22Rv1 (cell line): ENCODE measurements around the gene SLC51B.
"Not testable (repeated sequence)": the region's sequence is repeated elsewhere in the genome, so short reads cannot be mapped to it uniquely, and the experiment has no call there.

Experiments
- H3K27ac ChIP-seq: fragments of 450-650 bp; 2 replicates; pipeline ENCODE4 v1.5.1; 2017
- CTCF ChIP-seq: fragments of 450-650 bp; IDR thresholded peaks from 2 replicates; pipeline ENCODE4 v1.5.1; 2017; ENCODE audit warnings: mild to moderate bottlenecking
- ZFX ChIP-seq: fragments of 450-650 bp; IDR thresholded peaks from 2 replicates; pipeline ENCODE4 v1.6.1; 2017; ENCODE audit warnings: antibody characterized with exemption, borderline replicate concordance

SLC51B gene

GRCh38 chr15:65099336-65099735, 54.1 kb downstream of the SLC51B start:
- no peak overlapping the region for H3K27ac ChIP-seq
- no peak for TF ChIP-seq ZFX

GRCh38 chr15:65099801-65100200, 54.6 kb downstream of the SLC51B start:
- not testable (repeated sequence) for H3K27ac ChIP-seq

GRCh38 chr15:65100442-65100841, 55.3 kb downstream of the SLC51B start:
- H3K27ac ChIP-seq = no peak overlapping the region
- TF ChIP-seq ZFX (no peak), CTCF (no peak)

- peak; percentile 89 for TF ChIP-seq CTCF
- no peak for TF ChIP-seq ZFX
Observed at GRCh38 chr15:65101411-65101890, 56.3 kb downstream of the SLC51B start.

GRCh38 chr15:65101891-65102708, 56.9 kb downstream of the SLC51B start:
- TF ChIP-seq CTCF (peak; percentile 58), ZFX (no peak)
- no peak overlapping the region for H3K27ac ChIP-seq

More at GRCh38 chr15:65101411-65101890, 56.3 kb downstream of the SLC51B start:
- H3K27ac ChIP-seq = no peak overlapping the region

GRCh38 chr15:65102912-65103311, 57.7 kb downstream of the SLC51B start:
- H3K27ac ChIP-seq = no peak overlapping the region
- no peak for TF ChIP-seq ZFX
- no peak for TF ChIP-seq CTCF
